K562 (cell line): ENCODE data around the gene PRXL2B. TPM values are rescaled to one million over a fixed set of nuclear protein-coding genes. Genes with fewer than 3 reads are reported as not detected.

Source experiments
- ADNP ChIP-seq: fragments of 200-800 bp; sonication (Bioruptor generic); IDR thresholded peaks from 2 replicates; pipeline ENCODE4 v1.6.1; 2016; ENCODE audit warnings: missing genetic modification characterization, missing compliant biosample characterization
- ETV1 ChIP-seq: fragments of 450-650 bp; conservative IDR thresholded peaks from 2 replicates; pipeline ENCODE4 v1.6.1; 2016; ENCODE audit warnings: missing genetic modification characterization, control low read depth, low read depth, missing compliant biosample characterization
- ETV6 ChIP-seq, 3 experiments: fragments of 150-350 bp in 1 of 3; sonication (generic) in 1 of 3; formaldehyde crosslinking in 1 of 3; IDR thresholded peaks; 2 replicates each; pipeline versions ENCODE4 v1.6.1 to v1.8.0; 2014 to 2022; ENCODE audit warnings: borderline replicate concordance in 2 of 3, low read depth in 2 of 3, antibody characterized with exemption in 1 of 3, low read length in 1 of 3, mild to moderate bottlenecking in 1 of 3, missing genetic modification reagents in 1 of 3
- HDAC8 ChIP-seq: fragments of 450-650 bp; IDR thresholded peaks from 2 replicates; pipeline ENCODE4 v1.6.1; 2016; ENCODE audit warnings: mild to moderate bottlenecking, missing genetic modification characterization, moderate library complexity, missing compliant biosample characterization
- KHSRP ChIP-seq: fragments of 450-650 bp; IDR thresholded peaks from 2 replicates; pipeline ENCODE4 v1.6.1; 2017
- MEF2A ChIP-seq: IDR thresholded peaks from 2 replicates; pipeline ENCODE4 v1.6.1; 2011; ENCODE audit warnings: low read depth, mild to moderate bottlenecking, low read length, moderate library complexity; ENCODE audit not compliant: control insufficient read depth
- MTA3 ChIP-seq: fragments of 450-650 bp; formaldehyde crosslinking; IDR thresholded peaks from 2 replicates; pipeline ENCODE4 v1.6.1; 2017; ENCODE audit warnings: mild to moderate bottlenecking, borderline replicate concordance
- PCBP2 ChIP-seq: fragments of 200-400 bp; formaldehyde crosslinking; IDR thresholded peaks from 2 replicates; pipeline ENCODE4 v1.6.1; 2018; ENCODE audit warnings: low read length, low read depth, mild to moderate bottlenecking, moderate library complexity; ENCODE audit not compliant: poor library complexity, severe bottlenecking
- RBM39 ChIP-seq: fragments of 200-400 bp; formaldehyde crosslinking; optimal IDR thresholded peaks from 2 replicates; pipeline ENCODE3; 2018; ENCODE audit warnings: low read depth, low read length
- SOX6 ChIP-seq: fragments of 450-650 bp; IDR thresholded peaks from 2 replicates; pipeline ENCODE4 v1.6.1; 2014; ENCODE audit warnings: mild to moderate bottlenecking
- SRSF9 ChIP-seq: fragments of 200-400 bp; formaldehyde crosslinking; IDR thresholded peaks from 2 replicates; pipeline ENCODE4 v1.6.1; 2017; ENCODE audit warnings: low read depth, low read length, borderline replicate concordance
- ZBTB17 ChIP-seq: fragments of 450-650 bp; formaldehyde crosslinking; IDR thresholded peaks from 2 replicates; pipeline ENCODE4 v1.4.0; 2020; ENCODE audit warnings: mild to moderate bottlenecking
- ZNF121 ChIP-seq: sonication (generic); formaldehyde crosslinking; conservative IDR thresholded peaks from 2 replicates; pipeline ENCODE4 v1.8.0; 2022; ENCODE audit warnings: missing genetic modification reagents
- ZNF134 ChIP-seq: fragments of 250-450 bp; sonication (Bioruptor Pico); conservative IDR thresholded peaks from 2 replicates; pipeline ENCODE4 v1.4.0; 2020
- polyA plus RNA-seq, 8 experiments: library from polyadenylated mRNA; depleted of rRNA in 4 of 8; stranded (reverse) in 5 of 8; unstranded in 3 of 8; fragments of >200 nt; fragmentation: Nextera tagmentation in 2 of 8; fragmentation: Illumina TruSeq in 1 of 8; extraction: Ambion mirVana in 2 of 8; extraction: Trizol in 1 of 8; gene quantifications; 2 replicates each; pipeline versions ENCODE4 v1.2.1 to v1.2.3, GENCODE V29; 2011 to 2014; ENCODE audit warnings: inconsistent platforms in 1 of 8, missing spikeins in 1 of 8
- total RNA-seq, 7 experiments: library from RNA; depleted of rRNA in 6 of 7; stranded (reverse); fragments of >200 nt in 6 of 7; fragmentation: Illumina TruSeq in 2 of 7; extraction: Trizol in 2 of 7; gene quantifications; 2 replicates each; pipeline versions ENCODE4 v1.2.1 to v1.2.3, GENCODE V29; 2011 to 2021; ENCODE audit warnings: low replicate concordance in 1 of 7
- TF ChIP-seq, protein P1 (sequence below): IDR thresholded peaks from 3 replicates; pipeline ENCODE4 v1.6.1; 2011; ENCODE audit warnings: borderline replicate concordance, mild to moderate bottlenecking, moderate library complexity; ENCODE audit not compliant: insufficient read length; ENCODE audit errors: extremely low read depth
- TF ChIP-seq, protein P2 (sequence below): fragments of 250-450 bp; sonication (Bioruptor Pico); IDR thresholded peaks from 2 replicates; pipeline ENCODE4 v1.5.0; 2020; ENCODE audit warnings: mild to moderate bottlenecking
- TF ChIP-seq, protein P3 (sequence below): sonication (generic); formaldehyde crosslinking; IDR thresholded peaks from 2 replicates; pipeline ENCODE4 v1.8.0; 2022; ENCODE audit warnings: mild to moderate bottlenecking, missing genetic modification reagents
- TF ChIP-seq, protein P4 (sequence below): sonication (generic); formaldehyde crosslinking; IDR thresholded peaks from 2 replicates; pipeline ENCODE4 v1.5.0; 2020; ENCODE audit warnings: missing genetic modification reagents
- TF ChIP-seq, protein P5 (sequence below): fragments of 450-650 bp; IDR thresholded peaks from 2 replicates; pipeline ENCODE4 v1.6.1; 2017; ENCODE audit warnings: mild to moderate bottlenecking, moderate library complexity

Gene PRXL2B
- total and polyA plus RNA-seq, 9 of the 15 experiments (the other 6 are each of a cell fraction or from before 2014, with no cell fraction given), result 0.99 to 25.3 (median 11.8) TPM

DNA sequence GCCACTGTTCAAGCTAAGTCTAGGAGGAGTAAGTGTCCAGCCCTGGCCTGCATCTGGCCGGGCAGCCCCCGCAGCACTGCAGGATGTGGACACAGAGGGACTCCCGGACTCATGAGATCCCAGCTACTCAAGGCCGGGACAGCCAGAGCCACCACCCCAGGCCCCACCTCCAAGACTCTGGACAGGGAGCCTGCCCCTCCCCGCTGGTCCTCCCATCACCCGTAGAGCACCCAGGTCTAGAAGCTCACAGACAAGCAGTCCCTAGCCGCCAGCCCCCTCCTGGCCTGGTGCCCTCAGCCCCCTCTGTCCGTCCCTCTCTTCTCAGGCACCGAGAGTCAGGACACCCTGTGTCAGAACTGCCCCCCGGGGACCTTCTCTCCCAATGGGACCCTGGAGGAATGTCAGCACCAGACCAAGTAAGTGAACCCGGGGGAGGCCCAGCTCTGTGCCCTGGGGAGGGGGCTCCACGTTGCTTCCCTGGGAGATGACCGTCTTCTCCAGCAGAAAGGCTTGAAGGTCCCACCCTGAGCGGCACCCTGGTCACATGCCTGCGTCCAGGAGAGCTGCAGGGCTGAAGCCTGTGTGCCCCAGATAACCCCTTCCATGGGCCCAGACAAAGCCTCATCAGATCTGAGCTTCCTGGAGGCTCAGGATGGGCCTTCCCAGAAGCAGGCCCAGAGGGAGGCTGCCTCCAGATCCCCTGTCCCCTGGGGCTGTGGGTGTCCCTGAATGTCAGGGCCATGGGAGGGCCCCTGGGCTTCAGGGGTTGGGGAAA, 26.1 kb upstream of the PRXL2B start (continued):
- TF ChIP-seq, protein P1, sequence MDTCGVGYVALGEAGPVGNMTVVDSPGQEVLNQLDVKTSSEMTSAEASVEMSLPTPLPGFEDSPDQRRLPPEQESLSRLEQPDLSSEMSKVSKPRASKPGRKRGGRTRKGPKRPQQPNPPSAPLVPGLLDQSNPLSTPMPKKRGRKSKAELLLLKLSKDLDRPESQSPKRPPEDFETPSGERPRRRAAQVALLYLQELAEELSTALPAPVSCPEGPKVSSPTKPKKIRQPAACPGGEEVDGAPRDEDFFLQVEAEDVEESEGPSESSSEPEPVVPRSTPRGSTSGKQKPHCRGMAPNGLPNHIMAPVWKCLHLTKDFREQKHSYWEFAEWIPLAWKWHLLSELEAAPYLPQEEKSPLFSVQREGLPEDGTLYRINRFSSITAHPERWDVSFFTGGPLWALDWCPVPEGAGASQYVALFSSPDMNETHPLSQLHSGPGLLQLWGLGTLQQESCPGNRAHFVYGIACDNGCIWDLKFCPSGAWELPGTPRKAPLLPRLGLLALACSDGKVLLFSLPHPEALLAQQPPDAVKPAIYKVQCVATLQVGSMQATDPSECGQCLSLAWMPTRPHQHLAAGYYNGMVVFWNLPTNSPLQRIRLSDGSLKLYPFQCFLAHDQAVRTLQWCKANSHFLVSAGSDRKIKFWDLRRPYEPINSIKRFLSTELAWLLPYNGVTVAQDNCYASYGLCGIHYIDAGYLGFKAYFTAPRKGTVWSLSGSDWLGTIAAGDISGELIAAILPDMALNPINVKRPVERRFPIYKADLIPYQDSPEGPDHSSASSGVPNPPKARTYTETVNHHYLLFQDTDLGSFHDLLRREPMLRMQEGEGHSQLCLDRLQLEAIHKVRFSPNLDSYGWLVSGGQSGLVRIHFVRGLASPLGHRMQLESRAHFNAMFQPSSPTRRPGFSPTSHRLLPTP, result no peak
- TF ChIP-seq SRSF9 (no peak), MTA3 (no peak), ADNP (tag) (no peak), ETV6 (IDR thresholded peaks at IDR 0.05; ENCODE audit: borderline replicate concordance in 1 of 2, low read depth in 2 of 2, low read length in 1 of 2) (no peak), ETV6 (CRISPR knock-in tag; IDR thresholded peaks at IDR 0.05; ENCODE audit: borderline replicate concordance) (no peak), HDAC8 (tag) (no peak), ZNF121 (CRISPR knock-in tag) (no peak), ZNF134 (CRISPR knock-in tag) (no peak), ETV1 (tag) (0 out of 2 replicates have a peak, but pooled peaks have one; percentile 13), RBM39 (no peak), PCBP2 (no peak), SOX6 (0 out of 2 replicates have a peak, but pooled peaks have one; percentile 29), ZBTB17 (peak; percentile 38; the same call in 1 of the 2 replicates), MEF2A (no peak), KHSRP (no peak)
- TF ChIP-seq, protein P2, sequence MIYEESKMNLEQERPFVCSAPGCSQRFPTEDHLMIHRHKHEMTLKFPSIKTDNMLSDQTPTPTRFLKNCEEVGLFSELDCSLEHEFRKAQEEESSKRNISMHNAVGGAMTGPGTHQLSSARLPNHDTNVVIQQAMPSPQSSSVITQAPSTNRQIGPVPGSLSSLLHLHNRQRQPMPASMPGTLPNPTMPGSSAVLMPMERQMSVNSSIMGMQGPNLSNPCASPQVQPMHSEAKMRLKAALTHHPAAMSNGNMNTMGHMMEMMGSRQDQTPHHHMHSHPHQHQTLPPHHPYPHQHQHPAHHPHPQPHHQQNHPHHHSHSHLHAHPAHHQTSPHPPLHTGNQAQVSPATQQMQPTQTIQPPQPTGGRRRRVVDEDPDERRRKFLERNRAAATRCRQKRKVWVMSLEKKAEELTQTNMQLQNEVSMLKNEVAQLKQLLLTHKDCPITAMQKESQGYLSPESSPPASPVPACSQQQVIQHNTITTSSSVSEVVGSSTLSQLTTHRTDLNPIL (CRISPR knock-in tag), result no peak
- TF ChIP-seq, protein P3, sequence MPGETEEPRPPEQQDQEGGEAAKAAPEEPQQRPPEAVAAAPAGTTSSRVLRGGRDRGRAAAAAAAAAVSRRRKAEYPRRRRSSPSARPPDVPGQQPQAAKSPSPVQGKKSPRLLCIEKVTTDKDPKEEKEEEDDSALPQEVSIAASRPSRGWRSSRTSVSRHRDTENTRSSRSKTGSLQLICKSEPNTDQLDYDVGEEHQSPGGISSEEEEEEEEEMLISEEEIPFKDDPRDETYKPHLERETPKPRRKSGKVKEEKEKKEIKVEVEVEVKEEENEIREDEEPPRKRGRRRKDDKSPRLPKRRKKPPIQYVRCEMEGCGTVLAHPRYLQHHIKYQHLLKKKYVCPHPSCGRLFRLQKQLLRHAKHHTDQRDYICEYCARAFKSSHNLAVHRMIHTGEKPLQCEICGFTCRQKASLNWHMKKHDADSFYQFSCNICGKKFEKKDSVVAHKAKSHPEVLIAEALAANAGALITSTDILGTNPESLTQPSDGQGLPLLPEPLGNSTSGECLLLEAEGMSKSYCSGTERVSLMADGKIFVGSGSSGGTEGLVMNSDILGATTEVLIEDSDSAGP (CRISPR knock-in tag), result no peak
- TF ChIP-seq, protein P4, sequence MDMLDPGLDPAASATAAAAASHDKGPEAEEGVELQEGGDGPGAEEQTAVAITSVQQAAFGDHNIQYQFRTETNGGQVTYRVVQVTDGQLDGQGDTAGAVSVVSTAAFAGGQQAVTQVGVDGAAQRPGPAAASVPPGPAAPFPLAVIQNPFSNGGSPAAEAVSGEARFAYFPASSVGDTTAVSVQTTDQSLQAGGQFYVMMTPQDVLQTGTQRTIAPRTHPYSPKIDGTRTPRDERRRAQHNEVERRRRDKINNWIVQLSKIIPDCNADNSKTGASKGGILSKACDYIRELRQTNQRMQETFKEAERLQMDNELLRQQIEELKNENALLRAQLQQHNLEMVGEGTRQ (CRISPR knock-in tag), result 0 out of 2 replicates have a peak, but pooled peaks have one; percentile 6
- TF ChIP-seq, protein P5, sequence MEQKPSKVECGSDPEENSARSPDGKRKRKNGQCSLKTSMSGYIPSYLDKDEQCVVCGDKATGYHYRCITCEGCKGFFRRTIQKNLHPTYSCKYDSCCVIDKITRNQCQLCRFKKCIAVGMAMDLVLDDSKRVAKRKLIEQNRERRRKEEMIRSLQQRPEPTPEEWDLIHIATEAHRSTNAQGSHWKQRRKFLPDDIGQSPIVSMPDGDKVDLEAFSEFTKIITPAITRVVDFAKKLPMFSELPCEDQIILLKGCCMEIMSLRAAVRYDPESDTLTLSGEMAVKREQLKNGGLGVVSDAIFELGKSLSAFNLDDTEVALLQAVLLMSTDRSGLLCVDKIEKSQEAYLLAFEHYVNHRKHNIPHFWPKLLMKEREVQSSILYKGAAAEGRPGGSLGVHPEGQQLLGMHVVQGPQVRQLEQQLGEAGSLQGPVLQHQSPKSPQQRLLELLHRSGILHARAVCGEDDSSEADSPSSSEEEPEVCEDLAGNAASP, result no peak
